GM12891 (cell line): ENCODE results near the gene CBFA2T2.
"Not testable (repeated sequence)": the region's sequence is repeated elsewhere in the genome, so short reads cannot be mapped to it uniquely, and the experiment has no call there.

Experiments used
- DNase-seq: peaks from one replicate; pipeline ENCODE4 v3.0.0; 2011; ENCODE audit warnings: low spot score; ENCODE audit not compliant: insufficient read length
- FAIRE-seq: peaks from 2 replicates; lab custom pipeline; 2011; peaks lifted over from hg19 to GRCh38; lab: Jason Lieb, UNC
- PAX5 ChIP-seq: IDR thresholded peaks from 2 replicates; pipeline ENCODE4 v1.6.1; 2011; ENCODE audit warnings: low read length, moderate library complexity, mild to moderate bottlenecking; ENCODE audit not compliant: insufficient read depth, severe bottlenecking
- POLR2A ChIP-seq: IDR thresholded peaks from 2 replicates; pipeline ENCODE4 v1.6.1; 2011; ENCODE audit warnings: low read depth, low read length, control low read depth
- POLR2AphosphoS5 ChIP-seq: IDR thresholded peaks from 2 replicates; pipeline ENCODE4 v1.6.1; 2011; ENCODE audit warnings: low read depth, low read length, control low read depth
- POU2F2 ChIP-seq: IDR thresholded peaks from 2 replicates; pipeline ENCODE4 v1.6.1; 2011; ENCODE audit warnings: low read depth, mild to moderate bottlenecking, control low read depth, low read length, moderate library complexity
- SPI1 ChIP-seq: IDR thresholded peaks from 2 replicates; pipeline ENCODE4 v1.6.1; 2011; ENCODE audit warnings: low read depth, low read length, control low read depth
- TAF1 ChIP-seq: IDR thresholded peaks from 2 replicates; pipeline ENCODE4 v1.6.1; 2011; ENCODE audit warnings: low read depth, low read length, control low read depth

The CBFA2T2 gene

DNA sequence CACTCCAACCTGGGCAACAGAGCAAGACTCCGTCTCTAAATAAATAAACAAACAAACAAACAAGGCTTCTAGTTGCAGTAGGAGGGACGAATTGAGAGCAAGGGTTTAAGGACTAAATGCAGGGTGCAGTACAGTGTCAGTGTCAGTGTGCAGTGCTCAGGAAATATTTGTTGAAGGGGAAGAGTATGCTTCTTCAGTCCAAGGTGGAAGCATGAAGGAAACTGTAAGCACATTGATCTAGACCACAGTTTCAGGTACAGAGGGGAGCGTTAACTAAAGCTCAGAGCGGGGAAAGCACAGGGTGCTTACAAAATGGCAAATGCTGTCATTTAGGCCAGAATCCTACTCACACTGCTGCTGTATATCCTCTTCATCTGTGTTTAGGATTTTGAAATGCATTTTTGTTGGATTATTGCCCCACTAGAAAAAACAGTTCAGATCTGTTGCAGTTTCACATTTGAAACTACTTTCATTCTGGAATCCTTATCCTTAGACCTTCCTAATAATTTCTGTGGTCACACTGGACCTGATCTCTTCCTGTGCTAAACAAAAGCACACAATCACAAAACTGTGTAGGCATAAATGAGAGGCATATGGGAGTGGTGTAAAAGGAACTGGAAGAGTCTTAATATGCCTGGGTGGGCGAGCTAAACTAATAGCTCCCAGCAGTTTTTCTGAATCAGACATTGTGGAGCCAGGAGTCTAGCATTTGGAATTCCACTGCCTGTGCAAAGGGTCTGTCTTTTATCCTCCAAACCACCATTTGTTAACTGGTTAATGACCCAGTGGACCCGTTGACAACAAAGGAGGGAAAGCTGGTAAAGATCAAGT is 41.4 kb downstream of the CBFA2T2 start:
- DNase-seq (no peak), FAIRE-seq (no peak)
- TF ChIP-seq SPI1 (no peak), POU2F2 (no peak), PAX5 (no peak), POLR2A (no peak), POLR2AphosphoS5 (no peak), TAF1 (no peak)

DNA sequence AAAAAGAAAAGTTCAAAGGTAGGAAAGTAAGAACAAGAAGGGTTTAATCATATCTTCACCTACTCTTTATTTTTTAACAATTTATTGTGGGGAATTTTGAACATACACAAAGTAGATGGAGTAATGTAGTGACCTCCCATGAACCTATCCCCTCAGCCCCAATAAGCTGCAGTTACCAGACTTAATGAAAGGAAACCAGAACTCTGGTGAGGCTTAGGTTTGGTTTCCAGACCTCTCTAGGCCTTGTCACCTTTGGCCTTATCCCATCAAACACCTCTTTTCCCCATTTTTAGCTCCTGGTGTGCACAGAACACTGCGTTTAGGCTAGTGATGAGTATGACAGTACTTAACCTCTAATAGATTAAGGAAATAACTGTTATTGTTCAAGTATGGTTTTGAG is 42.0 kb downstream of the CBFA2T2 start:
- DNase-seq (no peak), FAIRE-seq (no peak)
- TF ChIP-seq PAX5: no peak
- TF ChIP-seq POLR2AphosphoS5: no peak
- TF ChIP-seq TAF1: no peak
- TF ChIP-seq SPI1: no peak
- no peak for TF ChIP-seq POU2F2
- TF ChIP-seq POLR2A: no peak

DNA sequence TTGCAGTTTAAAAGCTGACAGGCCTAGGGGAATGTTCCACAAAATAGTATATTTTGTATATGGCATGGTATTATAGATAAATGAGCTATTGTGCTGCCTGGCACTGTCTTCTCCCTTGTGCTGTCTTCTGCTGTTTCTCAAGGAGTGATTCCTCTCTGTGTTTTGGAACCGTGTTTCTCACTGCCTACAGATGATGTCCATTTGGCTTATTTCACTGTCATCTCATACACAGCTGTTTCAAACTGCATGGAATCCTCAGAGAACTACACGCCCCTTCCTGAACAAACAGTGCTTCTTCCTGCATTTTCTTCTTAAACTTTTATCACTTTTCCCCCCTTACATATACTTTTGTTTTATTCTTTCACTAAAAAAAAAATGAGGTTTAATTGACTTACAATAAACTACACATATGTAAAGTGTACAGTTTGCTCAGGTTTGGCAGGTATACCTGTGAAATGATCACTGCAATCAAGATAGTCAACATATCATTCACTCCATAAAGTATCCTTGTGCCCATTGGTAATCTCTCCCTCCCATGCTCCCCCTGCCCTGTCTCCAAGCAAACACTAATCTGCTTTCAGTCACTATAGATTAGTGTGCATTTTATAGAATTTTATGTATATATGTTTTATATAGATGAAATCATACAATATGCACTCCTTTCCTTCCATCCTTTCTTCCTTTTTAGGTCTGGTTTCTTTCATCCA is 43.0 kb downstream of the CBFA2T2 start:
- TF ChIP-seq TAF1 (no peak), POLR2A (no peak), POU2F2 (no peak), PAX5 (no peak), POLR2AphosphoS5 (no peak), SPI1 (no peak)
- FAIRE-seq (no peak), DNase-seq (no peak)

DNA sequence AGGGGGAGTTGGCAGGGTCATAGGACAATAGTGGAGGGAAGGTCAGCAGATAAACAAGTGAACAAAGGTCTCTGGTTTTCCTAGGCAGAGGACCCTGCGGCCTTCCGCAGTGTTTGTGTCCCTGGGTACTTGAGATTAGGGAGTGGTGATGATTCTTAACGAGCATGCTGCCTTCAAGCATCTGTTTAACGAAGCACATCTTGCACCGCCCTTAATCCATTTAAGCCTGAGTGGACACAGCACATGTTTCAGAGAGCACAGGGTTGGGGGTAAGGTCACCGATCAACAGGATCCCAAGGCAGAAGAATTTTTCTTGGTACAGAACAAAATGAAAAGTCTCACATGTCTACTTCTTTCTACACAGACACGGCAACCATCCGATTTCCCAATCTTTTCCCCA is 45.8 kb downstream of the CBFA2T2 start:
- not testable (repeated sequence) for DNase-seq, FAIRE-seq

DNA sequence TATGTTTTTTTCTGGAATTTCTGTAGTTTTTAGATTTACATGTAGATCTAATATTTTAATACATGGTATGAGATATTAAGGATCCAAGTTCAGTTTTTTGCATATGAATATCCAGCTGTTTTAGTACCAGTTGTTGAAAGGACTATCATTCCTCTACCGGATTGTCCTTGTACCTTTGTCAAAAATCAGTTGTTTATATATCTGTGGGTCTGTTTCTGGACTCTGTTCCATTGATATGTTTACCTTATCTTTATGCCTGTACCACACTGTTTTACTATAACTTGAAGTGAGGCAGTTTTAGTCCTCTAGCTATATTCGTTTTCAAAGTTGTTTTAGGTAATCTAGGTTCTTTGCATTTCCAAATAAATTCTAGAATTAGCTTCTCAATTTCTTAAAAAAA is 47.7 kb downstream of the CBFA2T2 start:
- TF ChIP-seq SPI1 (no peak), POLR2A (no peak), TAF1 (no peak), POU2F2 (no peak), PAX5 (no peak), POLR2AphosphoS5 (no peak)
- FAIRE-seq (no peak), DNase-seq (no peak)

DNA sequence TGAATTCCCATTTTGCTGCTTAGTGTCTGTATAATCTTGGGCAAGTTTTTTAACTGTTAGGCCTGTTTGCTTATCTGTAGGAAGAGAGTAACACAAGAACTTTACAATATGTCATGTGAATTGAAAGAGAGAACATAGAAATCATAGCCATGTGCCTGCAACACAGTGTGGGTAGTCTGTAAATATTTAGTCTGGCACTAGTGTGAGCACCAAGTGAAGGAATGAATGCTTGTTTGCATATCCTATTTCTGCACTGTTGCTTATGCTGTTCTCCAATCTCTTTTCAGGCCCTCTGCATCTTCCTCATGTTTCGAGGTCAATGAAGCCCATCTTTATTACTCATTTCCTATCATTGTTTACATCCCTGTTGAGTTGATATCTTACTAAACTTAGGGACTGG is 49.2 kb downstream of the CBFA2T2 start:
- DNase-seq (no peak), FAIRE-seq (no peak)
- no peak for TF ChIP-seq POU2F2
- TF ChIP-seq TAF1: no peak
- TF ChIP-seq SPI1: no peak
- no peak for TF ChIP-seq PAX5
- no peak for TF ChIP-seq POLR2AphosphoS5
- TF ChIP-seq POLR2A: no peak

DNA sequence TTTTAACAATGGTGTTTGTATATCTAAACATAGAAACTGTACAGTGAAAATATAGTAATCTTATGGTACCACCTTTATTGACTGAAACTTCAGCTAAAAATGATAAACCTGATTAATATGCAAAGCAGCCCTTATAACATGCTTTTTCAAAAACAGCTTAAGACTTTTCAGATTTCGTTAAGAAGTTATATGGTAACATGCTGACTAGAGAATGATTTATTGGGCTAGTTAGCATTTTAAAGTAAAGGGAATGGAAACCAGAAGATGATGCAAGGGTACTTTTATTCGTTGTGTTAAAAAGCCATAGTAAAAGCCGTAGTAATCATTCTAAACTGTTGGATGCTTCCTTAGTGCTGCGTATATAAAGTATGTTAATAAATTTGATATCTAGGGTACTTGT is 50.5 kb downstream of the CBFA2T2 start:
- FAIRE-seq (no peak), DNase-seq (no peak)
- no peak for TF ChIP-seq POLR2AphosphoS5
- TF ChIP-seq POU2F2: no peak
- TF ChIP-seq PAX5: no peak
- no peak for TF ChIP-seq POLR2A
- TF ChIP-seq SPI1: no peak
- no peak for TF ChIP-seq TAF1

DNA sequence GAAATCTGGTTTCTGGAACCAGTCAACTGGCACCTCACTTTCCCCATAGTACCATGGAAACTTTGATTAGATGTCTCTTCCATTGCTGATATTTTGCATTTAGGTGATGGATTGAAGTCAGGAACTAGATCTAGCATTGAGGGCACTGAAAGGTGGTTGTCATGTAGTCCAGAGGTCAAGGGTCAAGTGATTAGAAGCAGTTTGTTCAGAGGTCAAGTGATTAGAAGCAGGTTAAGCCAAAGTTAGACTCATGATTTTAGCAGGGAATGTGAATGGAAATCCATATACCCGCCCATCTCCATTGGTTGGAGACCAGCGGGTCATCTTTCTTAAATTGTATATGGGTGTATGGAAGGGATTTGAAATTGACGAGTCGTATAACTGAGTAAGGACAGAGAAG is 51.2 kb downstream of the CBFA2T2 start:
- no peak for TF ChIP-seq POU2F2
- TF ChIP-seq TAF1: no peak
- TF ChIP-seq PAX5: no peak
- TF ChIP-seq POLR2AphosphoS5: no peak
- TF ChIP-seq SPI1: no peak
- TF ChIP-seq POLR2A: no peak
- DNase-seq: no peak
- peak; percentile 31 for FAIRE-seq

DNA sequence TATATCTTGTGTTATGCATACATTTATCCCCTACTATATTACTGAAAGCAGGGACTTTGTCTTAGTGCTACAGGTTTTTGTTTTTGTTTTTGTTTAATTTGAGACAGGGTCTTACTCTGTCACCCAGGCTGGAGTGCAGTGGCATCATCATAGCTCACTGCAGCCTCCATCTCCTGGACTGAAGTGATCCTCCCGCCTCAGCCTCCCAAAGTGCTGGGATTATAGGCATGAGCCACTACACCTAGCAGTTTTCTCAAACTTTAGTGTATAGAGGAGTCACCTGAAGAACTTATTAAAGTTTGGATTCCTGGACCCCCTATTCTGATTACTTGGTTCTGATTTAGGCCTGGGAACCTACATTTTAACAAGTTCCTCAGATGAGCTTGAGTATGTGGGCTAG is 51.9 kb downstream of the CBFA2T2 start:
- TF ChIP-seq PAX5 (no peak), POLR2A (no peak), SPI1 (no peak), POLR2AphosphoS5 (no peak), POU2F2 (no peak), TAF1 (no peak)
- DNase-seq (no peak), FAIRE-seq (no peak)

DNA sequence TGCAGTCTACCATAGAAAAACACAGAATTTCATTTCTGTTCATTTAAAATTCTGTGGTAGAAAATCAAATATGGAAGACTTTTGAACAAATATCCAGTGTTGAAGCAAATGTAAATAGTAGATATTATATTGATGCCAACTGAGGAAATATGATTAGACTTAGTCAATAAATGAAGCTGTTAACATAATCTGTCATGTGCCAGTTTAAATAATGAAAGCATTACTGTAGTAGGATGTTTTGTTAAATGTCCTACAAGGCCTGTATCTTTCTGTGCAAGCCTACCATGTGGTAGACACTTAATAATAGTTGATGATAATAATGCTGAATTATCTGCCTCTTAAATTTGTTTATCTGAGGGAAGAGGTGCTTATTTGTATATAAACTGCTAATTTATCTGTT is 55.9 kb downstream of the CBFA2T2 start:
- FAIRE-seq (no peak), DNase-seq (no peak)
- TF ChIP-seq TAF1: no peak
- TF ChIP-seq POU2F2: no peak
- no peak for TF ChIP-seq POLR2AphosphoS5
- no peak for TF ChIP-seq SPI1
- no peak for TF ChIP-seq POLR2A
- no peak for TF ChIP-seq PAX5
